HuH-7.5 (cell line): Measurements from ENCODE around the gene PTPN18.
A peak's percentile ranks its signal among the peaks of the same experiment; 100 is the strongest.
"Not testable (repeated sequence)": the region's sequence is repeated elsewhere in the genome, so short reads cannot be mapped to it uniquely, and the experiment has no call there.

Experiments used
- DNase-seq: peaks from one replicate; pipeline ENCODE4 v3.0.0; 2011; ENCODE audit warnings: low spot score

The PTPN18 gene

GRCh38 chr2:130355578-130356431, at the start of gene PTPN18:
PTPN18 (plus strand) TSS chr2:130356056; CDS start chr2:130356108, 52 bp downstream.
- peak; percentile 86 for DNase-seq

- no peak for DNase-seq
These were observed 48.0 kb upstream of the PTPN18 start for GRCh38 chr2:130307850-130308249.

- no peak for DNase-seq
These were observed 45.0 kb upstream of the PTPN18 start for GRCh38 chr2:130310881-130311280.

- no peak for DNase-seq
These were observed 42.0 kb upstream of the PTPN18 start for GRCh38 chr2:130313812-130314334.

GRCh38 chr2:130314377-130314776, 41.5 kb upstream of the PTPN18 start:
- DNase-seq: no peak

- DNase-seq: no peak
These were observed 39.3 kb upstream of the PTPN18 start for GRCh38 chr2:130316596-130316995.

- DNase-seq: no peak
These were observed 37.0 kb upstream of the PTPN18 start for GRCh38 chr2:130318906-130319305.

- no peak for DNase-seq
These were observed 36.3 kb upstream of the PTPN18 start for GRCh38 chr2:130319536-130319935.

- no peak for DNase-seq
These were observed 27.9 kb upstream of the PTPN18 start for GRCh38 chr2:130327703-130328527.

GRCh38 chr2:130328710-130329109, 27.1 kb upstream of the PTPN18 start:
- DNase-seq: no peak

GRCh38 chr2:130332271-130333073, 23.4 kb upstream of the PTPN18 start:
- DNase-seq: peak; percentile 75

- not testable (repeated sequence) for DNase-seq
These were observed 22.6 kb upstream of the PTPN18 start for GRCh38 chr2:130333253-130333652.

- no peak for DNase-seq
These were observed 21.8 kb upstream of the PTPN18 start for GRCh38 chr2:130334026-130334425.

- no peak for DNase-seq
These were observed 20.6 kb upstream of the PTPN18 start for GRCh38 chr2:130335226-130335625.

GRCh38 chr2:130336150-130336876, 19.5 kb upstream of the PTPN18 start:
- DNase-seq: no peak

GRCh38 chr2:130336877-130337734, 18.8 kb upstream of the PTPN18 start:
- peak; percentile 48 for DNase-seq

GRCh38 chr2:130337735-130338325, 18.0 kb upstream of the PTPN18 start:
- no peak for DNase-seq

- no peak for DNase-seq
These were observed 17.0 kb upstream of the PTPN18 start for GRCh38 chr2:130338793-130339345.
